Stromal cell of bone marrow (primary cell): ENCODE results near the gene SIGLEC5.
A peak's percentile ranks its signal among the peaks of the same experiment; 100 is the strongest.

Source experiments
- DNase-seq: peaks from one replicate; pipeline ENCODE4 v3.0.0-alpha.2; 2012; ENCODE audit warnings: low read depth

The SIGLEC5 gene

GRCh38 chr19:51628153-51628939 is 1.9 kb downstream of the SIGLEC5 start:
- no peak for DNase-seq

DNA sequence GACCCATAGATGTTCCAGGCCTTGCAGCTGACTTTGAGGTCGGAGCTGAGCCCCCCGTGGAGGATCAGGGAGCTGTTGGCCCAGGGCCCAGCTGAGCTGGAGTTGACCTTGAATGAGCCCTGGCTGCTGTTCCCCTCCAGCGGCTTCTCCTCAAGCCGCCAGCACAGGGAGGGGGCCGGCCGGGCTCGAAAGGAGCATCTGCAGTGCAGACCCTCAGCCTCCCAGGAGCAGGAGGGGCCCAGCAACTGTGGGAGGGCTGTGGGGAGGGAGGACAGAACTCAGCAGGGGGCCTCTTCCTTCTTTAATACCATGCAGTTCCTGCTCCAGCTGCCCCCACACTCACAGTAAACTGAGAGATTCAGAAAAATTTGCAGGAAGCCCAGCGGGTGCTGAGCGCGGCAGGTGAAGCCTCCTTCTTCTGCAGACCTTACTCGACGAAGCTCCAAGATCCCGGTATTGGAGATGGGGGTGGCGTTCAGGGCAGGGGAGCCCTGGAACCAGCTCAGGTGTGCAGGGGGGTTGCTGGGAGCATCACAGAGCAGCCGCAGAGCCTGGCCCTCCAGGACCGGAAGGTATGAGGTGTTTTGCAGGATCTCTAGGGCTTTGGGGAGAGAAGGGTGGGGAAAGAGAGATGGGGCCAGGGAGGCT is 2.6 kb downstream of the SIGLEC5 start:
- no peak for DNase-seq

GRCh38 chr19:51626675-51627074 is 3.5 kb downstream of the SIGLEC5 start:
- DNase-seq = no peak

DNA sequence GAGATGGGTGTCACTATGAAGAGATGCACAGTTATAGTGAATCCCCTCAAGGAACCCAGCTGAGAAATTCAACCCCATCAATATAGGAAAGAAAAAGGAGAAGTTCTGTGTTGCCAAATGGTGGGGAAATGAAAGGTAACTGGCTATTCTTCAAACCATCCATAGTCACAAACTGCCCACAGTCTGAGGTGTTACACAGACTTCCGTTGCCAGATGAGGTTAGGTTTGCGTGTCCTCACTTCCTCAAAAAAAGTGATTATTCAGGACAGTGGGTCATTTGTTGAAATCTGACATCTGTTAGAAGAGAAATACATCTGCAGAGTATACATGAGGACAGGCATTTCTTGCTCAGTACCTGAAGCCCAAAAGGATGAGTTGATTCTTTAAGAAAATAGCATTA is 9.0 kb downstream of the SIGLEC5 start:
- DNase-seq = no peak

DNA sequence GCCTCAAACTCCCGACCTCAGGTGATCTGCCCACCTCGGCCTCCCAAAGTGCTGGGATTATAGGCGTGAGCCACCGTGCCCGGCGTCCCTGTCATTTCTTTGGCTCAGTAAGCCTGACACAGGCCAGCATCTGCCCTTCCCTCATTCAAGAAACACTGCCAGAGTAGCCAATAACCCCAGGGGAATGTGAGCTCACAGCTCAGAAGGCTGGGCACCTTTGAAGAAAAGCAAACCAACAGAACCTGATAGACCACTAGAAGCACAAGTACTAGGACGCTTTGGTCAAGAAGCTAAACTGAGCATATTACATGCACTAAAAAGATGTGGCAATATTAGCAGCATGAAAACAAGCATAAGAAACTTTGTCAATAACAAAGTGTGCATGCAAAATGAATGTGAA is 14.2 kb downstream of the SIGLEC5 start:
- DNase-seq = no peak

DNA sequence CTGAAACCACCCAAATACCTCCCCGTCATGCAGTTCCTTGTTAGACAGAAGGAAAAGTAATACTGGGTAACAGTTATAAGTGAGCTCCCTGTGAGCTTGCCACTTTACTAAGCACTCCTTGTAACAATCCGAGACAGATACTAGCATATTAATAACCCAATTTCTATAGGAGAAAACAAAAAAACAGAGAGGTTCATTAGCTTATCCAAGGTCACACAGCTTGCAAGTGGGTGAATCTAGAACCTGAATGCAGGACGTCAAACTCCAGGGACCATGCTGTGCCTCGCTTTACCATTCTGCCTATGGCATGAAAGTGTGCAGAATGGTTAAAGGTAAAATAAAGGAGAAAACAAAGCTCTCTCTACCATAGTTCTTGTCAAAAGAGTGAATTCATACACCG is 15.4 kb downstream of the SIGLEC5 start:
- no peak for DNase-seq

- no peak for DNase-seq
Measured at GRCh38 chr19:51610576-51610975, 19.6 kb downstream of the SIGLEC5 start.

- DNase-seq = peak; percentile 40
Measured at GRCh38 chr19:51607920-51608562, 22.2 kb downstream of the SIGLEC5 start.

DNA sequence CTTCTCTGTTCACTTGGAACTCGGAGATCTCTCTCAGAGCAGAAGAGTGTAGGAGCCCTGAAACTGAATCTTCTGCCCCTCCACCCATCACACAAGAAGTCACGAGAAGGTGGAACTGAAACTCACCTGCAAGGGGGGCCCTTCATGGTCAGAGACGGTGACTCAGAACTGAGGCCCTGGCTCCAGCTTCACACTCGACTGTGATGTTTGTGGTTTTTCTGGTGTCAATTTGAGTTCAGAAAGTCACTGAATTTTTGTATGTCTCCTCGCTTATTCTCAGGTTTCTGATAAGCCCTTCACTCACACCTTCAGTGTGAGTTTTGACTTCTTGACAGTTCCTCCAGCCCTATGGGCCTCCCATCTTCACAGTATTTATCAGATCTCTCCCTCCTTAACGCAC is 23.1 kb downstream of the SIGLEC5 start:
- no peak for DNase-seq

DNA sequence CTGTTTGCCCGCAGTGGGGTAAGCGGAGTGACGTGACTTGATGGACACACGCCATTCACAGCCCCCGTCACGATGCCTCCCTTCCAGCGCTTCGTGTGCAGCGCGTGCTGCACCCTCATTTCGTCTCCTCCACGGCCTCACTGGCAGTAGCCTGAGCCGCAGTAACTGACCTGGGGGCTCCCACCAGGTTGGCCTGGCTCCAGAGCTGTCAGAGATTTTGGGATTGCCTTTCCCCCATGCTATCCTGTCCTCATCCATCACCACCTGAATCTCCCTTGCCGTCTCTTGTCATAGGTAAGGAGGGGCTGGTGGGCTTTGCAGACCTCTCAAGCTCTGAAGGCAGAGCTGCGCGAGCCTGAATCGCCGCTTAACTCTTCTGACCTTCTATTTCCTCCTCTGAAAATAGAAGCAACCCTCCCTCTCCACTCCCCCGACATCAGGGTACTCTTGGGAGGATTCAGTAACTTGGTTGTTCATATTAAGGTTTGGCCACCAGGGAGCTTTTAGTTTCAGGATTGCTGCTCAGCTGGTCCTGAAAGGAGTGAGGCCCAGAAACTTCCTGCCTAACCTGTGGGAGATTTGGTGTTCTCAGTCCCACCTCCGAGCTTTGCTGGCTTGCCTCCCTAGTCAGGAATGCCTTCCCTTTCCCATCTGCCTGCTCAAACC is 27.9 kb downstream of the SIGLEC5 start:
- DNase-seq = no peak

GRCh38 chr19:51600940-51601580 is 29.1 kb downstream of the SIGLEC5 start:
- no peak for DNase-seq

- DNase-seq = no peak
Measured at GRCh38 chr19:51599084-51599483, 31.1 kb downstream of the SIGLEC5 start.

GRCh38 chr19:51598159-51598915 is 31.9 kb downstream of the SIGLEC5 start:
- no peak for DNase-seq

GRCh38 chr19:51595190-51596175 is 34.7 kb downstream of the SIGLEC5 start:
- no peak for DNase-seq

- DNase-seq = no peak
Measured at GRCh38 chr19:51594774-51595109, 35.5 kb downstream of the SIGLEC5 start.

DNA sequence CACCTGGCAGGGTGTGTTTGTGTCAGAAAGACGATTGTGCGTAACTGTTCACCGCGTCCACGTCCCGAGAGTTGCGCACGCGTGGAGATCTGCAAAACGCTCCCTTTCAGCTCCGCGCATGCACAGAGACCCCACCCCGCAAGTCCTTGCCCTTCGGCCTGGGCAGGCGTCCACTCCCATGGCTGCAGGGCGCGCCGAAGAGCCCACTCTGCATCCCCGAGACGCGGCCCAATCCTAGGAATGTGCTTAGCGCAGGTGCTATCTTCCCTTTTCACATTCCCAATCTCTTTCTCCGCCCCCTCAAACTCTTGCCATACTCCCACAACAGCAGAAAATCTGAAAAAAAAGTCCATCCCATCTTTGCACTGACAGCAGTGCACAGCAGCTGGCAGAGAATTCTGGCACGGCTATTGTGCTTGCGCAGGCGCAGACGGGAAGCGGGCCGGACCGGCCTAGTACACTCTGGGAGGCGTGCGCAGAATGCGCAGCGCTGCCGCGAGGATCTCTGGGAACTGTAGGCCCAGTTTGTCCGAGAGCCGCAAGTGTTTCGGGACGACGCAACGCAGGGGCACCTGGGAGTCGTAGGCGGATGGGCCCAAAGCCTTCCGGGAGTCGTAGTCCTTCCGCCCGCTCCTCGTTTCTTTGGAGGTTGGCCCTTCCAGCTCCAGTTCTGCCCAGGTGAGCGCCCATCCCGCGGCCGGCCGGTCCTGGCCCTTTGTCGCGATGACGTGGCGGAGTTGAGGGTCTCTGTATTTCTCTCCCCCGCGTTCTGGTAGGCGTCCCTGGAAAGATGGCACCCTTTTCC is 36.0 kb downstream of the SIGLEC5 start:
- peak; percentile 96 for DNase-seq

GRCh38 chr19:51593138-51593890 is 36.9 kb downstream of the SIGLEC5 start:
- DNase-seq = no peak

DNA sequence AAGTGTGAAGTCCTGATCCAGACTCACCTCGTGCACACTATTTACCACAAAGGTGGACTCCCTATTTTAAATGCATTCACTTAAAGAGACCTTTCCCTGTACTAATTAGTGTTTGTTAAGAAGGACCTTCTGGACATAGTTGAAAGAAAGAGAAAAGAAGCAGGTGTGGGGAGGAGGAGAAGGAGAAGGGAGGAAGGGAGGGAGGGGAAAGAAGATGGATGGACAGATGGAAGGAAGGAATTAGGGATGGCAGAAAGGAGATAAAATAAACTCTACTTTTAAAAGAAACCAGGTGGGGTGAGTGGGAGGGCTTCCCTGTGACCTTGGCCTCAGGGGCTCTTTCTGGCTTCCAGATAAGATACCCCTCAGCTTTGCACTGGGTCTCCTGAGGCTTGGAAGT is 37.7 kb downstream of the SIGLEC5 start:
- no peak for DNase-seq

DNA sequence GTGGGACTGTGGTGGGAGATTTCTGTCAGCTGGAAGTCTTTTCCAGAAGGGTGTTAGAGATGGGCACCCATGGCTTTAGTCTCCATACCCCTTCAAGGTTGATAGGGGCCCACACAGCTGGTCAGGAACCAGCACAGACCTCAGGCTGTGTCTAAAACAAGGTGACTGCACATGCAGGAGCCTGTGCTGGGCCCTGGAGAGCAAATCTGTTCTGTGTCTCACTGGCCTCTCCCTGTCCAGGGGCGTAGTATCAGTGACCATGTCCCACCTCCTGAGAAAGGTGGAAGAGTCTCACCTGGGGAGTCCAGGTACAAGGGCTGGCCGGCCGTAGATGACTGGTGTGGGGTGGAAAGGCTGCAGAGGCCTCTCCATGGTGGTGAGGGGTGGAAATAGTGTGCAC is 39.8 kb downstream of the SIGLEC5 start:
- DNase-seq = no peak
